Liver (tissue), 9 donors: ENCODE data around the gene PDGFB. TPM values are rescaled to one million over a fixed set of nuclear protein-coding genes. Genes with fewer than 3 reads are reported as not detected.

Source experiments
- DNase-seq: peaks from one replicate; pipeline ENCODE4 v3.0.0-alpha.2; 2017; ENCODE audit warnings: low spot score
- H3K27ac ChIP-seq, 2 donors: one replicate each; pipeline ENCODE4 v1.7.0; 2013; ENCODE audit warnings: inconsistent platforms in 2 of 2, low read length in 2 of 2, control low read depth in 1 of 2, low read depth in 1 of 2, mild to moderate bottlenecking in 1 of 2
- H3K27me3 ChIP-seq, 4 donors: one replicate each; pipeline versions ENCODE4 v1.6.1 to v1.7.0; 2013; ENCODE audit warnings: low read length in 3 of 4, inconsistent platforms in 1 of 4, mild to moderate bottlenecking in 1 of 4, moderate library complexity in 1 of 4; ENCODE audit not compliant: control insufficient read depth in 4 of 4, insufficient read depth in 4 of 4
- H3K36me3 ChIP-seq, 4 donors: one replicate each; pipeline versions ENCODE4 v1.6.1 to v1.7.0; 2013; ENCODE audit warnings: low read length in 3 of 4, mild to moderate bottlenecking in 3 of 4, low read depth in 1 of 4, moderate library complexity in 1 of 4; ENCODE audit not compliant: control insufficient read depth in 4 of 4, insufficient read depth in 3 of 4
- H3K4me1 ChIP-seq, 4 donors: one replicate each; pipeline versions ENCODE4 v1.6.1 to v1.7.0; 2013; ENCODE audit warnings: low read length in 3 of 4, mild to moderate bottlenecking in 3 of 4, moderate library complexity in 1 of 4; ENCODE audit not compliant: control insufficient read depth in 4 of 4, insufficient read depth in 4 of 4
- H3K4me3 ChIP-seq, 3 donors: one replicate each; pipeline versions ENCODE4 v1.6.1 to v1.7.0; 2013; ENCODE audit warnings: low read length in 3 of 3, control low read depth in 1 of 3, low read depth in 1 of 3, mild to moderate bottlenecking in 1 of 3
- H3K9ac ChIP-seq, 2 donors: one replicate each; pipeline ENCODE4 v1.7.0; 2013; ENCODE audit warnings: low read length in 2 of 2, mild to moderate bottlenecking in 2 of 2, moderate library complexity in 2 of 2, control low read depth in 1 of 2, low read depth in 1 of 2
- H3K9me3 ChIP-seq, 4 donors: one replicate each; pipeline versions ENCODE4 v1.6.1 to v1.7.0; 2013; ENCODE audit warnings: low read length in 3 of 4; ENCODE audit not compliant: control insufficient read depth in 4 of 4
- EGR1 ChIP-seq, 2 donors: IDR thresholded peaks; 2 replicates each; pipeline ENCODE4 v1.6.1; 2016 to 2018; ENCODE audit warnings: antibody characterized with exemption in 2 of 2, low read depth in 2 of 2
- HNF4G ChIP-seq: IDR thresholded peaks from 2 replicates; pipeline ENCODE4 v1.6.1; 2016; ENCODE audit warnings: antibody characterized with exemption
- NR2F2 ChIP-seq: IDR thresholded peaks from 2 replicates; pipeline ENCODE4 v1.6.1; 2016; ENCODE audit warnings: antibody characterized with exemption
- RAD21 ChIP-seq, 2 donors: IDR thresholded peaks; 2 replicates each; pipeline ENCODE4 v1.6.1; 2016; ENCODE audit warnings: antibody characterized with exemption in 2 of 2, mild to moderate bottlenecking in 2 of 2
- RXRA ChIP-seq, 2 donors: IDR thresholded peaks; 2 replicates each; pipeline ENCODE4 v1.6.1; 2017 to 2018; ENCODE audit warnings: antibody characterized with exemption in 2 of 2, mild to moderate bottlenecking in 1 of 2
- WGBS: extraction: QIAGEN DNeasy Blood & Tissue Kit; methylation state at CpG from one replicate; pipeline ENCODE4 v1.1.7; 2013; 5-methylcytosine and 5-hydroxymethylcytosine counted together
- polyA plus RNA-seq, 2 donors: library from polyadenylated mRNA; stranded (reverse) in 1 of 2; unstranded in 1 of 2; fragments of 200-250 nt in 1 of 2; fragments of >200 nt in 1 of 2; fragmentation: Nextera tagmentation in 1 of 2; extraction: Ambion mirVana in 1 of 2; gene quantifications; one replicate each; pipeline versions ENCODE4 v1.2.1 to v1.2.3, GENCODE V29; 2013 to 2015
- total RNA-seq, 2 donors: library from RNA; depleted of rRNA; stranded (reverse); fragments of >200 nt; gene quantifications; one replicate each; pipeline ENCODE4 v1.2.3, GENCODE V29; 2014
- TF ChIP-seq, protein P1 (sequence below): IDR thresholded peaks from 2 replicates; pipeline ENCODE4 v1.6.1; 2016; ENCODE audit warnings: antibody characterized with exemption
- TF ChIP-seq, protein P2 (sequence below): IDR thresholded peaks from 2 replicates; pipeline ENCODE4 v1.6.1; 2016; ENCODE audit warnings: antibody characterized with exemption
- TF ChIP-seq, protein P3 (sequence below): fragments of 150-350 bp; IDR thresholded peaks from 2 replicates; pipeline ENCODE4 v1.5.1; 2017; ENCODE audit warnings: improper control_type of control experiment, low read depth, low read length; ENCODE audit not compliant: missing input control
- donor health status: healthy.
- donor health status: healthy.
- donor health status: healthy.
- donor health status: healthy.
- donor health status: healthy.

Gene PDGFB
- total and polyA plus RNA-seq, 4 donors, result 0.25 to 4.5 (median 1.7) TPM

DNA sequence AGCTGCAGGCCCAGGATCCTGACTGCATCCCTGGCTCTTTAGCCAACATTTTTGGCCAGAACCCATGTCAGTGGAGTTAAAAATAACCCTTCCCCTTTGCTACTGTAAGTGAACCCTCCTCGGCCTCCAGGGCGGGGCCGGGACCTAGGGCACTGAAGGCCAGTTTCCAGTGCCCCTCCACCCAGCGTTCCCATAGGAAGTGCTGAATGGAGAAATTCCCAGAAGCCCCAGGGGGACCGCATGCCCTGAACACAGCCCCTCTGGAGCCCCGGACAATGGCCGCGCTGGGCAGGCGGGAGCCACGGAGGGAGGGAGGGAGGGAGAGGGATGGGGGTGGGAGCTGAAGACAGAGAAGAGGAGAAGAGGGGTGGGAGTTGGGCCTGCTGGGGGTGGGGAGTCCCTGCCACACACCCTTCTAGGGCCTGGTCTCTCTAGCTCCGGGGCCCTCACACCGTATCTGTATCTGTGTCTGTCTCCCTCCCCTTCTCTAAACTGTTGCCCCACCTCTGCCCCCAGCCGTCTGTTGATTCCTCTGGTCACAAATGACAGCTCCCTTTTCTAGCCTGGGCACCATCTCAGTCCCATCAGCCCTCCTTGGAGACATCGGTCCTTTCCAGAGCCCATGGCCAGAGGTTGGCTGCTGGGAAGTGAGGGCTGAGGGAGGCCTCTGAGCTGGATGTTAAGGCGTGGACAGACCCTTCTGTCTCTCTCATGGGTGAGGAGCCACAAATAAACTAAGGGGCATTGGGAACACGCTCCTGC, 10.9 kb downstream of the PDGFB start:
- Histone ChIP-seq H3K4me1 (peaks cover 0 to 26% (median 12%) of the 10 kb centered on the region in 4 donors), H3K36me3 (peaks cover 0 to 12% (median under 1%) of the 10 kb centered on the region in 4 donors), H3K27ac (peak overlapping the region; percentile 68 to 70), H3K9ac (no peak overlapping the region), H3K27me3 (no peaks in the 10 kb centered on the region), H3K9me3 (no peaks in the 10 kb centered on the region), H3K4me3 (no peak overlapping the region)
- WGBS, result 65% methylated on average over 16 of the region's 16 CpGs
- TF ChIP-seq EGR1 (IDR thresholded peaks at IDR 0.05; ENCODE audit: low read depth in 2 of 2) (no peak), RAD21 (IDR thresholded peaks at IDR 0.05) (peak in 1 of 2 donors; percentile 3), NR2F2 (peak; percentile 77), RXRA (IDR thresholded peaks at IDR 0.05) (peak; percentile 36 to 56)
- TF ChIP-seq, protein P1, sequence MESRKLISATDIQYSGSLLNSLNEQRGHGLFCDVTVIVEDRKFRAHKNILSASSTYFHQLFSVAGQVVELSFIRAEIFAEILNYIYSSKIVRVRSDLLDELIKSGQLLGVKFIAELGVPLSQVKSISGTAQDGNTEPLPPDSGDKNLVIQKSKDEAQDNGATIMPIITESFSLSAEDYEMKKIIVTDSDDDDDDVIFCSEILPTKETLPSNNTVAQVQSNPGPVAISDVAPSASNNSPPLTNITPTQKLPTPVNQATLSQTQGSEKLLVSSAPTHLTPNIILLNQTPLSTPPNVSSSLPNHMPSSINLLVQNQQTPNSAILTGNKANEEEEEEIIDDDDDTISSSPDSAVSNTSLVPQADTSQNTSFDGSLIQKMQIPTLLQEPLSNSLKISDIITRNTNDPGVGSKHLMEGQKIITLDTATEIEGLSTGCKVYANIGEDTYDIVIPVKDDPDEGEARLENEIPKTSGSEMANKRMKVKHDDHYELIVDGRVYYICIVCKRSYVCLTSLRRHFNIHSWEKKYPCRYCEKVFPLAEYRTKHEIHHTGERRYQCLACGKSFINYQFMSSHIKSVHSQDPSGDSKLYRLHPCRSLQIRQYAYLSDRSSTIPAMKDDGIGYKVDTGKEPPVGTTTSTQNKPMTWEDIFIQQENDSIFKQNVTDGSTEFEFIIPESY, result no peak
- no peak for DNase-seq

DNA sequence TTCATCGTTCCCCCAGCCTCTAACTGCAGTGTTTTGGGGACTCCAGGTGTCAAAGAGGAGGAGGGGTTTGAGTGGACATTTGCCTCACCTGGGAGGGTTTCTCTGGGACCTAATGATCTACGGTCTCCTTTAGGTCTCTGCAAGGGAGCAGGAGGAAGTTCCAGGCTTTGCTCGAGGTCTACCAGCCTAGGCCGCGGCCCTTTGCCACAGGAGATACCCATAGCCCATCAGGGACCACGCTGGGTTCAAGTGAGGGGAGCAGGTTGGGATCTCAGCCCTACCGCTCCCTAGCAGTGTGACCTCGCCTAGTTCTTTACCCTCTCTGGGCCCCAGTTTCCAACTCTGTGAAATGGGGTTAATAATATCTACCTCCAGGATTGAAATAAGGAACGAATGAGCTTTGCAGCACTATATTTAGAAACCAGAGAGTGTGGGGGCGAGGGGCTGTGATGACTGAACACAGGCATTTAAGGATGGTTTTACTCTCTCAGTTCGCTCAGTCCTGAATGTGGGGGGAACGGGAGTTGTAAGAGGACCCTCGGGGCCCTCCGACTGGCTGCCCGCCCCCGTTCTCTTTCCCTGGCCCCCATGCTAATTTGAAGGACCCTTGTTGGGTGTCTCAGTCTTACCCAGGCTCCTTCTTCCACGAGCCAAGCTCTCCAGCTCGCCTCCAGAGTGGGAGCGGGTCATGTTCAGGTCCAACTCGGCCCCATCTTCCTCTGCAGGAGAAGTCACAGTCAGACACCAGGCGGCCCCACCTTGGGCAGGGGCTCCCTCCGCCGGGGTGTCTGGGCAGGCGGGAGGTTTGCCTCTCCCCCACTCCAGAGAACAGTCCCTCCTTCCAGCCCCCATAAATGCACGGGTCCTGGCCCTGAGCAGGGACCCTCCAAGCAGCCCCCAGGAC, 11.7 kb downstream of the PDGFB start:
- Histone ChIP-seq H3K27me3 (no peaks in the 10 kb centered on the region), H3K27ac (peak overlapping the region in 1 of 2 donors; percentile 3), H3K4me1 (peaks cover 0 to 26% (median 12%) of the 10 kb centered on the region in 4 donors), H3K36me3 (peaks cover 0 to 12% (median under 1%) of the 10 kb centered on the region in 4 donors), H3K9ac (no peak overlapping the region), H3K4me3 (no peak overlapping the region), H3K9me3 (no peaks in the 10 kb centered on the region)
- WGBS, result 84% methylated on average over 25 of the region's 25 CpGs
- DNase-seq, result no peak
- TF ChIP-seq, protein P2, sequence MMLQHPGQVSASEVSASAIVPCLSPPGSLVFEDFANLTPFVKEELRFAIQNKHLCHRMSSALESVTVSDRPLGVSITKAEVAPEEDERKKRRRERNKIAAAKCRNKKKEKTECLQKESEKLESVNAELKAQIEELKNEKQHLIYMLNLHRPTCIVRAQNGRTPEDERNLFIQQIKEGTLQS, result no peak
- TF ChIP-seq, protein P1, result no peak
- TF ChIP-seq, protein P3, sequence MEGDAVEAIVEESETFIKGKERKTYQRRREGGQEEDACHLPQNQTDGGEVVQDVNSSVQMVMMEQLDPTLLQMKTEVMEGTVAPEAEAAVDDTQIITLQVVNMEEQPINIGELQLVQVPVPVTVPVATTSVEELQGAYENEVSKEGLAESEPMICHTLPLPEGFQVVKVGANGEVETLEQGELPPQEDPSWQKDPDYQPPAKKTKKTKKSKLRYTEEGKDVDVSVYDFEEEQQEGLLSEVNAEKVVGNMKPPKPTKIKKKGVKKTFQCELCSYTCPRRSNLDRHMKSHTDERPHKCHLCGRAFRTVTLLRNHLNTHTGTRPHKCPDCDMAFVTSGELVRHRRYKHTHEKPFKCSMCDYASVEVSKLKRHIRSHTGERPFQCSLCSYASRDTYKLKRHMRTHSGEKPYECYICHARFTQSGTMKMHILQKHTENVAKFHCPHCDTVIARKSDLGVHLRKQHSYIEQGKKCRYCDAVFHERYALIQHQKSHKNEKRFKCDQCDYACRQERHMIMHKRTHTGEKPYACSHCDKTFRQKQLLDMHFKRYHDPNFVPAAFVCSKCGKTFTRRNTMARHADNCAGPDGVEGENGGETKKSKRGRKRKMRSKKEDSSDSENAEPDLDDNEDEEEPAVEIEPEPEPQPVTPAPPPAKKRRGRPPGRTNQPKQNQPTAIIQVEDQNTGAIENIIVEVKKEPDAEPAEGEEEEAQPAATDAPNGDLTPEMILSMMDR, result no peak
- TF ChIP-seq HNF4G, result no peak
